ENCODE measurements around the gene ASCC3. TPM values are rescaled to one million over a fixed set of nuclear protein-coding genes. Genes with fewer than 3 reads are reported as not detected.

The ASCC3 gene
- polyA plus RNA-seq, 1 experiment, result 56.0 TPM

GRCh38 chr6:100465701-100466409, 415.3 kb downstream of the ASCC3 start:
- ChIA-PET CTCF (interaction anchor here (0.6 to 2.5 kb wide), 4 partner anchors 9 to 349 kb away, joined by 3 to 10 read pairs (median 4); no protein-coding TSS in a partner anchor), POLR2A (interaction anchor here (1.0 kb wide), 1 partner anchor 290 kb away, joined by 3 read pairs; no protein-coding TSS in a partner anchor)
- DNase-seq (ENCODE audit: low read depth, low spot score), result no peak
- Histone ChIP-seq H3K27me3 (ENCODE audit: control insufficient read depth, insufficient read depth, low read length) (peaks cover 98% of the 10 kb centered on the region), H3K9me3 (ENCODE audit: control insufficient read depth, insufficient read depth, low read length) (peaks cover 20% of the 10 kb centered on the region; the same call in 1 of the 2 replicates), H3K27ac (ENCODE audit: low read depth, low read length) (no peak overlapping the region), H3K4me3 (ENCODE audit: low read depth, low read length) (no peak overlapping the region)
- TF ChIP-seq, protein P1, sequence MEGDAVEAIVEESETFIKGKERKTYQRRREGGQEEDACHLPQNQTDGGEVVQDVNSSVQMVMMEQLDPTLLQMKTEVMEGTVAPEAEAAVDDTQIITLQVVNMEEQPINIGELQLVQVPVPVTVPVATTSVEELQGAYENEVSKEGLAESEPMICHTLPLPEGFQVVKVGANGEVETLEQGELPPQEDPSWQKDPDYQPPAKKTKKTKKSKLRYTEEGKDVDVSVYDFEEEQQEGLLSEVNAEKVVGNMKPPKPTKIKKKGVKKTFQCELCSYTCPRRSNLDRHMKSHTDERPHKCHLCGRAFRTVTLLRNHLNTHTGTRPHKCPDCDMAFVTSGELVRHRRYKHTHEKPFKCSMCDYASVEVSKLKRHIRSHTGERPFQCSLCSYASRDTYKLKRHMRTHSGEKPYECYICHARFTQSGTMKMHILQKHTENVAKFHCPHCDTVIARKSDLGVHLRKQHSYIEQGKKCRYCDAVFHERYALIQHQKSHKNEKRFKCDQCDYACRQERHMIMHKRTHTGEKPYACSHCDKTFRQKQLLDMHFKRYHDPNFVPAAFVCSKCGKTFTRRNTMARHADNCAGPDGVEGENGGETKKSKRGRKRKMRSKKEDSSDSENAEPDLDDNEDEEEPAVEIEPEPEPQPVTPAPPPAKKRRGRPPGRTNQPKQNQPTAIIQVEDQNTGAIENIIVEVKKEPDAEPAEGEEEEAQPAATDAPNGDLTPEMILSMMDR (IDR thresholded peaks at IDR 0.05; ENCODE audit: low read depth, low read length), result no peak

GRCh38 chr6:100464903-100465700, 416.0 kb downstream of the ASCC3 start, which contains the start of gene SIM1:
SIM1 (minus strand) TSS chr6:100464921; CDS start chr6:100463468, 1,453 bp downstream.
- POLR2A ChIA-PET, result interaction anchor here (1.0 kb wide), 1 partner anchor 289 kb away, joined by 3 read pairs; no protein-coding TSS in a partner anchor

DNA sequence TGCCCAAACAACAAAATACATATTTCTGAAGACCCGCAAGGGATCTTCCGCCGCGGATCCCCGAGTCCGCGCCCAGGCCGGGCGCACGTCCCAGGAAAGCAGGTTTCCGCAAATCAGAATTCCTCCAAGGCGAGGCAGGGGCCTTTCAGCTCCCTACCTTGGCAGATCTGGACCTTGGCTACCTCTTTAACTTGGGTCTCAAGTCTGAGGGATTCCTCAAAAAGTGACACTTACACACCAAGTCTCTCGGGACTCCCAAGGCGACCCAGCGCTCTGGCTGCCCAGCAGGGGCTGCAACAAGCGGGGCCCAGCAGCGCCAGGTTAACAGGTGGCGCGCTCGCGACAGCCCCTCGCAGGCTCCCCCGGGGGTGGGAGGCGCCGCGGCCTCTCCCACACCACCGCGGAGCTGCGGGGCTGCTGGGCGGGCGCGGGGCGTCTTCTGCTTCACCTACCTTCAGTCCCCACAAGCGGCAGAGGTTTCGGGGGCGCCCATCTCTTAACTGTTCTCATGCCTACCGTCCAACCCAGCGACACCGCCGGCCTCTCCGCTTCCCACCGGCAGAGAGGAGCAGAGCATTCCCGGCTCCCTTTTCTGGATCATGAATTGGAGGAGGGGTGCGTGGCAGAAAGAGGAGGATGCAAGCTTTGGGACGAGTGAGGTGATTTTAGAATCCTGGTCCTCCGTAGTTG, 416.8 kb downstream of the ASCC3 start:
- POLR2A ChIA-PET, result interaction anchor here (1.0 kb wide), 1 partner anchor 288 kb away, joined by 3 read pairs; no protein-coding TSS in a partner anchor
- TF ChIP-seq, protein P1 (IDR thresholded peaks at IDR 0.05; ENCODE audit: low read depth, low read length), result no peak
- CTCF ChIA-PET, result interaction anchor here (1.6 kb wide), 1 partner anchor 287 kb away, joined by 4 read pairs; no protein-coding TSS in a partner anchor
- peaks cover 97% of the 10 kb centered on the region for H3K27me3 ChIP-seq (ENCODE audit: control insufficient read depth, insufficient read depth, low read length)
- H3K9me3 ChIP-seq (ENCODE audit: control insufficient read depth, insufficient read depth, low read length), result peaks cover 16% of the 10 kb centered on the region; the same call in 1 of the 2 replicates
- no peak for DNase-seq (ENCODE audit: low read depth, low spot score)
- H3K27ac ChIP-seq (ENCODE audit: low read depth, low read length), result no peak overlapping the region
- no peak overlapping the region for H3K4me3 ChIP-seq (ENCODE audit: low read depth, low read length)

More at GRCh38 chr6:100464903-100465700, 416.0 kb downstream of the ASCC3 start, which contains the start of gene SIM1:
- no peak for DNase-seq (ENCODE audit: low read depth, low spot score)
- peaks cover 20% of the 10 kb centered on the region; the same call in 1 of the 2 replicates for H3K9me3 ChIP-seq (ENCODE audit: control insufficient read depth, insufficient read depth, low read length)
- CTCF ChIA-PET, result interaction anchor here (0.6 to 2.5 kb wide), 4 partner anchors 8 to 348 kb away, joined by 3 to 10 read pairs (median 4); no protein-coding TSS in a partner anchor
- no peak within 1 kb of the TSS for H3K27ac ChIP-seq (ENCODE audit: low read depth, low read length)
- TF ChIP-seq, protein P1 (IDR thresholded peaks at IDR 0.05; ENCODE audit: low read depth, low read length), result no peak
- peaks cover 97% of the 10 kb centered on the region for H3K27me3 ChIP-seq (ENCODE audit: control insufficient read depth, insufficient read depth, low read length)
- peak within 1 kb of the TSS; percentile 45 for H3K4me3 ChIP-seq (ENCODE audit: low read depth, low read length)

GRCh38 chr6:100463630-100464161, 417.4 kb downstream of the ASCC3 start:
- Histone ChIP-seq H3K27me3 (ENCODE audit: control insufficient read depth, insufficient read depth, low read length) (peaks cover 97% of the 10 kb centered on the region), H3K9me3 (ENCODE audit: control insufficient read depth, insufficient read depth, low read length) (peaks cover 13% of the 10 kb centered on the region; the same call in 1 of the 2 replicates), H3K27ac (ENCODE audit: low read depth, low read length) (no peak overlapping the region), H3K4me3 (ENCODE audit: low read depth, low read length) (no peak overlapping the region)
- ChIA-PET CTCF (interaction anchor here (1.8 kb wide), 1 partner anchor 347 kb away, joined by 4 read pairs; no protein-coding TSS in a partner anchor), POLR2A (no interaction called here)
- TF ChIP-seq, protein P1 (IDR thresholded peaks at IDR 0.05; ENCODE audit: low read depth, low read length), result no peak
- DNase-seq (ENCODE audit: low read depth, low spot score), result no peak
